Body of pancreas (tissue), 4 donors: ENCODE results near the gene TRIP13. TPM values are rescaled to one million over a fixed set of nuclear protein-coding genes. Genes with fewer than 3 reads are reported as not detected.

Experiments
- ATAC-seq: fragments of 150-250 bp; one replicate; pipeline ENCODE4 v1.9.1; 2016
- DNase-seq, 4 donors: peaks; one replicate each; pipeline ENCODE4 v3.0.0-alpha.2; 2019
- H3K27ac ChIP-seq, 4 donors: fragments of 200-600 bp; sonication (generic); 1 replicate in 3 of 4; 2 replicates in 1 of 4; pipeline versions ENCODE4 v1.5.1 to v1.6.1; 2016 to 2019; ENCODE audit warnings: mild to moderate bottlenecking in 1 of 4, mixed read lengths in 1 of 4, moderate library complexity in 1 of 4
- H3K27me3 ChIP-seq, 2 donors: fragments of 200-600 bp; sonication (generic); one replicate each; pipeline ENCODE4 v1.6.0; 2016; ENCODE audit warnings: mild to moderate bottlenecking in 1 of 2
- H3K36me3 ChIP-seq, 2 donors: fragments of 200-600 bp; sonication (generic); replicated peaks in 1 of 2; 2 replicates each; pipeline ENCODE4 v1.5.1; 2016; ENCODE audit warnings: low read depth in 2 of 2; ENCODE audit not compliant: insufficient read depth in 1 of 2
- H3K4me1 ChIP-seq: fragments of 200-600 bp; sonication (generic); one replicate; pipeline ENCODE4 v1.6.0; 2016
- H3K4me3 ChIP-seq, 2 donors: fragments of 200-600 bp; sonication (generic); 1 replicate in 1 of 2; 2 replicates in 1 of 2; pipeline ENCODE4 v1.5.1; 2016 to 2019
- H3K9me3 ChIP-seq, 3 donors: fragments of 200-600 bp; sonication (generic); 1 replicate in 2 of 3; 2 replicates in 1 of 3; pipeline ENCODE4 v1.5.1; 2016
- CTCF ChIP-seq, 7 experiments: fragments of 450-650 bp in 4 of 7; fragments of 200-600 bp in 3 of 7; sonication (generic) in 3 of 7; IDR thresholded peaks; one replicate each; pipeline ENCODE4 v1.5.1; 2016 to 2019; ENCODE audit warnings: antibody characterized with exemption in 7 of 7
- POLR2A ChIP-seq, 3 donors: fragments of 450-650 bp; IDR thresholded peaks; one replicate each; pipeline ENCODE4 v1.6.1; 2016; ENCODE audit warnings: antibody characterized with exemption in 3 of 3, mild to moderate bottlenecking in 2 of 3
- WGBS, 2 donors: methylation state at CpG; one replicate each; pipeline ENCODE4 v1.1.5; 2017; 5-methylcytosine and 5-hydroxymethylcytosine counted together
- intact Hi-C: fragments of 100-400 bp; cut with DNase I; formaldehyde crosslinking; loops from one replicate; pipeline ENCODE4 v1.15.1; 2023
- total RNA-seq, 2 donors: library from RNA; depleted of rRNA; stranded (reverse); fragments of >200 nt; gene quantifications; one replicate each; pipeline ENCODE4 v1.1.0, GENCODE V29; 2016

TRIP13 gene
- total RNA-seq, 2 donors from 2014 or later = 1.3 TPM

- Histone ChIP-seq H3K27me3 (no peaks in the 10 kb centered on the region), H3K36me3 (no peaks in the 10 kb centered on the region), H3K27ac (peak overlapping the region in 2 of 4 donors; percentile 84 to 91), H3K4me1 (peaks cover 46% of the 10 kb centered on the region), H3K4me3 (no peak overlapping the region), H3K9me3 (no peaks in the 10 kb centered on the region)
- TF ChIP-seq CTCF (IDR thresholded peaks at IDR 0.05) = no peak
- intact Hi-C loops = no loop called here
- DNase-seq (peak; percentile 39 to 60 (median 43)), ATAC-seq (peak; percentile 20)
- WGBS, 2 donors = 55 to 57% methylated on average over 26 to 45 of the region's 48 CpGs
Observed at GRCh38 chr5:958701-959571, 66.3 kb downstream of the TRIP13 start.

GRCh38 chr5:959581-960531 is 67.2 kb downstream of the TRIP13 start:
- no peaks in the 10 kb centered on the region for H3K27me3 ChIP-seq

GRCh38 chr5:960551-960950 is 67.9 kb downstream of the TRIP13 start:
- Histone ChIP-seq H3K4me1 (peaks cover 42% of the 10 kb centered on the region), H3K36me3 (no peaks in the 10 kb centered on the region), H3K27ac (no peak overlapping the region), H3K27me3 (no peaks in the 10 kb centered on the region), H3K9me3 (no peaks in the 10 kb centered on the region), H3K4me3 (no peak overlapping the region)
- TF ChIP-seq CTCF (IDR thresholded peaks at IDR 0.05) = no peak
- TF ChIP-seq POLR2A (IDR thresholded peaks at IDR 0.05) = no peak
- peak in 2 of 4 donors; percentile 31 to 32 for DNase-seq
- intact Hi-C loops = no loop called here
- 41 to 52% methylated on average over 4 to 7 of the region's 7 CpGs for WGBS, 2 donors
- no peak for ATAC-seq

More at GRCh38 chr5:959581-960531, 67.2 kb downstream of the TRIP13 start:
- no peak for TF ChIP-seq POLR2A (IDR thresholded peaks at IDR 0.05)
- TF ChIP-seq CTCF (IDR thresholded peaks at IDR 0.05) = no peak
- Histone ChIP-seq H3K27ac (no peak overlapping the region), H3K9me3 (no peaks in the 10 kb centered on the region), H3K4me1 (peaks cover 46% of the 10 kb centered on the region), H3K36me3 (no peaks in the 10 kb centered on the region), H3K4me3 (no peak overlapping the region)
- ATAC-seq (no peak), DNase-seq (no peak)
- WGBS, 2 donors = 67 to 73% methylated on average over 11 to 41 of the region's 47 CpGs
- intact Hi-C loops = no loop called here

GRCh38 chr5:961002-961710 is 68.5 kb downstream of the TRIP13 start:
- TF ChIP-seq CTCF (IDR thresholded peaks at IDR 0.05) (no peak), POLR2A (IDR thresholded peaks at IDR 0.05) (no peak)
- DNase-seq (peak in 1 of 4 donors; percentile 15), ATAC-seq (no peak)
- H3K9me3 ChIP-seq = no peaks in the 10 kb centered on the region
- H3K27me3 ChIP-seq = no peaks in the 10 kb centered on the region
- peaks cover 36% of the 10 kb centered on the region for H3K4me1 ChIP-seq
- H3K4me3 ChIP-seq = no peak overlapping the region
- WGBS, 2 donors = 64 to 72% methylated on average over 8 to 27 of the region's 27 CpGs
- H3K36me3 ChIP-seq = no peaks in the 10 kb centered on the region
- no peak overlapping the region for H3K27ac ChIP-seq
- intact Hi-C loops = no loop called here
